Muscle of leg (tissue), 11 donors: ENCODE measurements around the gene IGLL5. TPM values are rescaled to one million over a fixed set of nuclear protein-coding genes. Genes with fewer than 3 reads are reported as not detected.
A peak's percentile ranks its signal among the peaks of the same experiment; 100 is the strongest.

Experiments used
- DNase-seq: peaks from one replicate; pipeline ENCODE4 v3.0.0; 2013
- H3K27ac ChIP-seq: one replicate; pipeline ENCODE4 v1.5.1; 2013; ENCODE audit warnings: mild to moderate bottlenecking, low read length, control low read depth
- H3K27me3 ChIP-seq: one replicate; pipeline ENCODE4 v1.6.1; 2013; ENCODE audit warnings: low read length; ENCODE audit not compliant: control insufficient read depth, insufficient read depth
- H3K36me3 ChIP-seq: one replicate; pipeline ENCODE4 v1.6.1; 2013; ENCODE audit warnings: low read length; ENCODE audit not compliant: control insufficient read depth, insufficient read depth
- H3K4me1 ChIP-seq: one replicate; pipeline ENCODE4 v1.6.1; 2013; ENCODE audit warnings: low read length; ENCODE audit not compliant: control insufficient read depth, insufficient read depth
- H3K4me3 ChIP-seq: one replicate; pipeline ENCODE4 v1.5.1; 2013; ENCODE audit warnings: low read length, control low read depth
- H3K9me3 ChIP-seq: replicated peaks from 2 replicates; pipeline ENCODE4 v1.6.1; 2013; ENCODE audit warnings: low read depth, low read length; ENCODE audit not compliant: control insufficient read depth
- WGBS: methylation state at CpG from one replicate; pipeline ENCODE4 v1.1.5; 2013; ENCODE audit warnings: missing lambda C conversion rate; ENCODE audit not compliant: insufficient coverage; 5-methylcytosine and 5-hydroxymethylcytosine counted together
- polyA plus RNA-seq, 8 donors: library from polyadenylated mRNA; unstranded; fragments of 120-200 nt; gene quantifications; one replicate each; pipeline versions ENCODE4 v1.2.1 to v1.2.3, GENCODE V29; 2013; ENCODE audit warnings: inconsistent platforms in 1 of 8, low replicate concordance in 1 of 8; ENCODE audit not compliant: insufficient read length in 8 of 8, insufficient read depth in 1 of 8
- total RNA-seq: library from RNA; stranded (reverse); fragments of 120-200 nt; gene quantifications from one replicate; pipeline ENCODE4 v1.2.4, GENCODE V29; 2013

The IGLL5 gene
- total and polyA plus RNA-seq, 9 donors = 0.13 to 0.57 (median 0.30) TPM; not detected in 4

DNA sequence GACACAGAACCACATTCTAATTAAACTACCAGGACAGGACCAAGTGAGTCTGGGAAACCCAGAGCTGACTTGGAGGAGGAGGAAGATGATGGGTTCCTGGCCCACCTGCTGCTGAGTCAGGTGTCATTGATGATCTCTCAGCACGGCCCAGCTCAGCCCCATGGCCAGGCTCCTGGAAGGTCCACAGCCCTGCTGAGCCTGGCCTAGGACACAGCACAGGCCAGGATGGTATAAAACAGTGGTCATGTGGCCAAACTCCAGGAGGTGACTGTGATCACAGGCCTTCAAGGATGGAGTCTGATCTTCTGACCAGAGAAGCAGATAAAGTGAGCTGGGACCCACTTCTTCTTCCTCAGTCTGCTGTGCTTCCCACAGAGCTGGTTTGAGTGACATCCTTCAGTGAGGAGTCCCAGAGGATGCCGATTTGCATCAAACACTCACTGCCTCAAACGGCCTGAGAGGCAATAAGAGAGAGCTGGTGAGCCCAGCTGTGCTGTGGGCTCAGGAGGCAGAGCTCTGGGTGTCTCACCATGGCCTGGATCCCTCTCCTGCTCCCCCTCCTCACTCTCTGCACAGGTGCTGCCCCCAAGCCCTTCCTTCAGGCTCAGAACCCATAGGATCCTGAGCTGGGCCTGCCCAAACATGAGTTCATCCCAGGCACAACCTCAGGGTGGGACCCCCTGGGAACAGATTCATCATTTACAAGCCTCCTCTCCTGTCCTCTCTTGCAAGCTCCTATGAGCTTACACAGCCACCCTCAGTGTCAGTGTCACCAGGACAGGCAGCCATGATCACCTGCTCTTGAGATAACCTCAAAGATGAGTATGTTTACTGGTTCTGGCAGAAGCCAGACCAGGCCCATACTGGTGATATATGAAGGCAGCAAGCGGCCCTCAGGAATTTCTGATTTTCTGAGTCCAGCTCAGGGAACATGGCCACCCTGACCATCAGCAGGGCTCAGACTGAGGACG lies 37.7 kb upstream of the IGLL5 start:
- no peaks in the 10 kb centered on the region for H3K4me1 ChIP-seq
- no peaks in the 10 kb centered on the region for H3K9me3 ChIP-seq
- DNase-seq = no peak
- no peak overlapping the region for H3K27ac ChIP-seq
- no peaks in the 10 kb centered on the region for H3K27me3 ChIP-seq
- H3K4me3 ChIP-seq = no peak overlapping the region
- 65% methylated on average over 5 of the region's 5 CpGs for WGBS
- H3K36me3 ChIP-seq = no peaks in the 10 kb centered on the region

DNA sequence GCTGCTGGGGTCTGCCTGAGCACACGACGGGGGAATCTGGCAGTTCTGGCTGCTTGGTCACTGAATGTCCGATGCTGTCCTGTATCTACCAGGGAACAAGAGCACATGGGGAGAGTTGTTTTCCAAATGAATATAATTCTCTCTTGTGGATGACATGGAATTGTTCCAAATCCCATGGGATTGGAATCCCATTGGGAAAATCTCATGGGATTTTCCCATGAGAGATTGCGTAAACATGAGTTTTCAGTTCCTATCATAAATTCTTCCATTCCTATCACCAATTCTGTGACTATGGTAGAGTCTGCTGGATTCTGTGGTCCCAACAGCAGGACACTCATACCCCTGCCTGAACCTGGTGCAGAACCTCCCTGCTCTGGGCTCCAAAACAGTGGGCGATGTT lies 35.6 kb upstream of the IGLL5 start:
- H3K27ac ChIP-seq = no peak overlapping the region
- no peak for DNase-seq
- H3K9me3 ChIP-seq = no peaks in the 10 kb centered on the region
- no peaks in the 10 kb centered on the region for H3K4me1 ChIP-seq
- no CpG with 5 or more reads among the region's 5 CpGs for WGBS
- H3K27me3 ChIP-seq = no peaks in the 10 kb centered on the region
- H3K4me3 ChIP-seq = no peak overlapping the region
- H3K36me3 ChIP-seq = no peaks in the 10 kb centered on the region

DNA sequence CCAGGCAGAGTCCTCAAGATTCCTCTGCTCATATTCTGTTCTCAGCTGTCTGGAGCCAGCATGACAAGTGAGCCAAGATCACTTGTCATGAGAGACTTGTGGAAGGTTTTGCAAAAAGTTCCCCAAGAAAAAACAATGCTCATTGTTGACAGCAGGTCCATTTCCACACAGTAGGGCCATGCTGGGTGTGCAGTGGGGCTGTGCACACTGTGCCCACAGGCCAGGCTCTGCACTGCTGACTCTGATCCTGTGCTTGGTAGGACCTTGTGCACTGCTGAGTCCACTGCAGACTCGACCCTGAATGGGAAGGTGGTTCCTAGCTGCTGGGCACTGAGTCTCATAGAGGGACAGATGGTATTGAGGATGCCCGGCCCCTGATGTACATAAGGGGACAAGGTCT lies 33.9 kb upstream of the IGLL5 start:
- 61% methylated on average over 2 of the region's 2 CpGs for WGBS
- DNase-seq = peak; percentile 44
- no peaks in the 10 kb centered on the region for H3K27me3 ChIP-seq

DNA sequence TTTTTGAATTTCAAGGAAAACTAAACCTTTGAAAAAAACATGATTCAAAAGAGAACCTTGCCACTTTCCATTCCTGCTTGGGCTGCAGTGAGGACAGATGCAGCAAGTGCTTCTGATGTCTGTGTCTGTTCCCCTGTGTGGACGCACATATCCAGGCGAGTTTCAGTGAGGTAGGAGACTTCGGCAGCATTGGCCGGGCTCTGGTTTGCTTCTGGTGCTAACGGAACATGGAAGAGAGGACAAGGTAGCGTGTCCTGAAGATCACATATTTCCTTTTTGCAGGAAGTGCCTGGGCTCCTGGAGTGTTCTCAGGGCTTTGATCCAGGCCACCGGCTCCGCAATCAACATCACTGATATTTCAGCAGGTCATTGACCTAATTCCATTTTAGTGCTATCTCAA lies 33.1 kb upstream of the IGLL5 start:
- 56% methylated on average over 8 of the region's 8 CpGs for WGBS
- Histone ChIP-seq H3K27me3 (no peaks in the 10 kb centered on the region), H3K27ac (no peak overlapping the region), H3K4me1 (no peaks in the 10 kb centered on the region), H3K36me3 (no peaks in the 10 kb centered on the region), H3K4me3 (no peak overlapping the region), H3K9me3 (no peaks in the 10 kb centered on the region)
- no peak for DNase-seq

More for the DNA sequence above, 33.9 kb upstream of the IGLL5 start:
- Histone ChIP-seq H3K9me3 (no peaks in the 10 kb centered on the region), H3K4me3 (no peak overlapping the region), H3K27ac (no peak overlapping the region), H3K36me3 (no peaks in the 10 kb centered on the region), H3K4me1 (no peaks in the 10 kb centered on the region)

DNA sequence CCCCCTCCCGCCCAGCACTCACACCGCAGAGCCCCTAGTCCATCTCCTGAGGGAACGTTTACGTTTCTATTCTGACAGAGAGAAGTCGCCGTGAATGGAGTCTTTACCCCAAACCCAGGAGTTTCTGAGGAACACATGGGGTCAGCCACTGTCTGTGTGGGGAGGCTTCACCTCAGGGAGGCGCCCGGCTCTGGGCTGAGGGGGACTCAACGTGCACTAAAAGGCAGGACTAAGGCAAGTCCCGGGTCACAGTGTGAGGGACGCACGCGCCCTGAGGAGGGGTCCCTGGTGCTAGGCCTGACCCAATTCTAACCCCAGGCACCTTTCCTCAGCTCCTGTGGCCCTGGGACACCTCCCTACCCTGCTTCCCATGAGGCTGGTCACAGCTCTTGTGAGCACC lies 32.5 kb upstream of the IGLL5 start:
- H3K27me3 ChIP-seq = no peaks in the 10 kb centered on the region
- no peak overlapping the region for H3K27ac ChIP-seq
- H3K9me3 ChIP-seq = no peaks in the 10 kb centered on the region
- DNase-seq = no peak
- whole genome bisulfite sequencing = 48% methylated on average over 13 of the region's 13 CpGs
- no peaks in the 10 kb centered on the region for H3K4me1 ChIP-seq
- no peak overlapping the region for H3K4me3 ChIP-seq
- H3K36me3 ChIP-seq = no peaks in the 10 kb centered on the region

DNA sequence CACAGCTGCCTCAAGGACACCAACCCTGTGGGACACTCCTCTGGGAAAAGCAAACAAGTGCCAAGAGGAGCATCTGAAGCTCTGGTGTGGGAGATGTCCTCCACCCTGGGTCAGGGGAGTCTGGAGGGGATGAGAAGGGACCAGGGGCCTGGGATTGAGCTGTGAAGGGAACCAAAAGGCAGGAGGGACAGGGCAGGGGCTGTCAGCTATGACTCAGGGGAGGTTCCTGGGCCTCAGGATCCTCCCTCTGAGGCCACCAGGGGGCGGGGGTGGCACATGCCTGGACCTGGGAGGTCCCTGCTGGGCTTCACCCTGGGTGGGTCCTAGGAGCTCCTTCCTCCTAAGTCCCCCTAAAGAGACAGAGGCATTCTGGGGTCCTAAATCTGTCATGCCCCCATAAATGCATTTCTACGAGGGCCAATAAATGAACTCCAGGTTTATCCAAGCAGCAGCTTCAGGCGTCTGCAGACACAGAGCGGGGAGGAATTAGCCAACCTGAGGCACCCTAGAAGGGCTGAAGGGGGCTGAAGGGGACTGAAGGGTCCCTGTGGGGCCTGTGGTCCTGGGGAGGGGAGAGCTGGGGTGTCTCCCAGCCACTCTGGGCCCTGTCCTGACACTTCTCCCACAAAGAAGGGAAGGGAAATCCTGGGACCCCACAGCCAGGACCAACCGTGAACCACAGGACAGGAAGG lies 31.9 kb upstream of the IGLL5 start:
- no peak for DNase-seq
- Histone ChIP-seq H3K27ac (no peak overlapping the region), H3K36me3 (no peaks in the 10 kb centered on the region), H3K9me3 (no peaks in the 10 kb centered on the region), H3K4me1 (no peaks in the 10 kb centered on the region), H3K27me3 (no peaks in the 10 kb centered on the region), H3K4me3 (no peak overlapping the region)
- 51% methylated on average over 3 of the region's 5 CpGs for WGBS

DNA sequence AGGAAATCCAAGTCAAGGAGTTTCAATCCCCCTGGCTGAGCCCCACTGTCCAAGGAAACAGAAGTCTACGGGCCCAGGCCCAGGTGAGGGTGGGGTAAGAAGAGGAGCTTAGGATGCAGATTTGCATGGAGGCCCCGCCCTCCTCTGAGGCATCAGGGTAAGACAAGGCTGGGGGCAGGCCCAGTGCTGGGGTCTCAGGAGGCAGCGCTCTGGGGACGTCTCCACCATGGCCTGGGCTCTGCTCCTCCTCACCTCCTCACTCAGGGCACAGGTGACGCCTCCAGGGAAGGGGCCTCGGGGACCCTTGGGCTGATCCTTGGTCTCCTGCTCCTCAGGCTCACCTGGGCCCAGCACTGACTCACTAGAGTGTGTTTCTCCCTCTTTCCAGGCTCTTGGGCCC lies 31.3 kb upstream of the IGLL5 start:
- H3K27ac ChIP-seq = no peak overlapping the region
- 80% methylated on average over 5 of the region's 6 CpGs for WGBS
- no peaks in the 10 kb centered on the region for H3K4me1 ChIP-seq
- H3K4me3 ChIP-seq = no peak overlapping the region
- H3K9me3 ChIP-seq = no peaks in the 10 kb centered on the region
- DNase-seq = no peak
- no peaks in the 10 kb centered on the region for H3K27me3 ChIP-seq
- H3K36me3 ChIP-seq = no peaks in the 10 kb centered on the region

DNA sequence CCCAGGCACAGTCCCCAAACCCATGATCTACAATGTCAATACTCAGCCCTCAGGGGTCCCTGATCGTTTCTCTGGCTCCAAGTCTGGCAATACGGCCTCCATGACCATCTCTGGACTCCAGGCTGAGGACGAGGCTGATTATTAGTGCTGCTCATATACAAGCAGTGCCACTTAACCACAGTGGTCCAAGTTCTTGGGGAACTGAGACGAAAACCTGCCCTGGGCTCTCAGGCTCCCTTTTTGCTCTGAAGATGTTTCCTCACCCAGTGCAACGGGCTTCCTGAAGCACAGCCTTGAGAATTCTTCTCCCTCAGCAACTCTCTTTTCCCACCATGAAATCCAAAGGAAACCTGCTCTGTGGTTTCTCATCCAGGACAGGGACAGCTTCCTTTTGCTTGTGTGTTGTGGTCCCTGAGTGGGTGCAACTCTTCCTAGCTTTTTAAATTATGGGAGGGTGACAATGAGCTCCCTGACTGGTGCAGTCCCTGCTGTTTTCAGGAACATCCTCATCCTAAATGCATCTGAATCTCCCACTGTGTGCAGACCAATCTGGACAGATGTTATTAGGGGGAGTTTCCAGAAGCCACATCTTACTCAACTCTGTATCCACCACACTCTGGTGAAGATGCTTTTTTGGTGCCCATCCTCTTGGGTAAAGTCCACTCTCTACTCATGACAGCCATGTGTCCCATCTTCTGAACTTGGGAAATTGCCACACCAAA lies 30.6 kb upstream of the IGLL5 start:
- no peaks in the 10 kb centered on the region for H3K9me3 ChIP-seq
- no peak overlapping the region for H3K4me3 ChIP-seq
- no peak for DNase-seq
- H3K36me3 ChIP-seq = no peaks in the 10 kb centered on the region
- H3K27ac ChIP-seq = no peak overlapping the region
- H3K4me1 ChIP-seq = no peaks in the 10 kb centered on the region
- H3K27me3 ChIP-seq = no peaks in the 10 kb centered on the region
- 74% methylated on average over 5 of the region's 5 CpGs for WGBS

DNA sequence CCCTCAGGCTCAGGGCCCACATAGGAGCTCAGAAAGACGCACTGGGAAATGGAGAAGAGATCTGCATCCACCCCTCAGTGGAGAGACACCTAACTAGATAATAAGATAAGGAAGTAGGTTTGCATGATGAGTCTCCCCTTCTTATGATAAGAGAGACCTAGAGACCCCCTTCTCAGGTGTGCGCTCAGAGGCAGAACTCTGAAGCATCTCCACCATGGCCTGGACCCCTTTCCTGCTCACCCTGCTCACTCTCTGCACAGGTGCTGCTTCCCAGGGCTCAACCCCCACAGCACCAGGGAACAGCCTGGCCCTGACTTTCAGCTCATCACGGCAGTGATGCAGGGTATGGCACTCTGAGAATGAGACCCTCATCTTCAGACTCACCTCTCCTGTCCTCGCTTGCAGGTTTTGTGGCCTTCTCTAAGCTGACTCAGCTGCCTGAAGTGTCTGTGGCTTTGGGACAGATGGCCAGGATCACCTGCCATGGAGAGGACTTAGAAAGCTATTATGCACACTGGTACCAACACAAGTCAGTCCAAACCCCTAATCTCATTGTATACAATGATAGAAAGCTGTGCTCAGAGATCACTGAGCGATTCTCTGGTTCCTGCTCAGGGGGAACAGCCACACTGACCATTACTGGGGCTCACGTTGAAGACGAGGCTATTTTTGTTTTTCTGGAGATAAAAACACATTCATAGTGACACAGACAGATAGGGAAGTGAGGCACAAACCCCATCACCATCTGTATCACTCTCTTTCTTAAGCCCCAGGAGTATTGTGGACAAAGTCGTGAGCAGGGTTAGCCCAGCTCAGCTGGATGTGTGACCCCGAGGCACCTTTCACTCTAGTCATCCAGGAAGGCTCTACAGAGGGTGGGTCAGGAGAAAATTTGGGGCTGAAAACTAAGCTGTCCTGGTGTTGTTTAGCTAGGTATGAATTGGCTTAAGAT lies 29.7 kb upstream of the IGLL5 start:
- H3K36me3 ChIP-seq = no peaks in the 10 kb centered on the region
- H3K9me3 ChIP-seq = no peaks in the 10 kb centered on the region
- no peaks in the 10 kb centered on the region for H3K4me1 ChIP-seq
- H3K27ac ChIP-seq = no peak overlapping the region
- H3K4me3 ChIP-seq = no peak overlapping the region
- no peaks in the 10 kb centered on the region for H3K27me3 ChIP-seq
- WGBS = 91% methylated on average over 3 of the region's 9 CpGs
- no peak for DNase-seq
